ENCODE measurements around the gene FEZ2.

Gene FEZ2

GRCh38 chr2:36545871-36546416 lies 52.0 kb downstream of the FEZ2 start:
- Histone ChIP-seq H4K20me1 (ENCODE audit: insufficient read depth) (no peaks in the 10 kb centered on the region), H3K27ac (no peak overlapping the region), H3K79me2 (ENCODE audit: insufficient read depth, low read depth) (no peaks in the 10 kb centered on the region), H3K36me3 (ENCODE audit: insufficient read depth) (peaks cover 3% of the 10 kb centered on the region; the same call in 1 of the 2 replicates), H3K27me3 (ENCODE audit: insufficient read depth, low read depth) (no peaks in the 10 kb centered on the region), H3K4me2 (no peak overlapping the region), H3K9ac (no peak overlapping the region), H3K4me1 (ENCODE audit: low read depth, poor library complexity, severe bottlenecking) (no peaks in the 10 kb centered on the region), H3K4me3 (IDR thresholded peaks at IDR 0.05; ENCODE audit: insufficient read depth, low read depth, low read length) (no peak overlapping the region), H2AFZ (ENCODE audit: low read depth) (no peak overlapping the region)
- TF ChIP-seq, protein P1, sequence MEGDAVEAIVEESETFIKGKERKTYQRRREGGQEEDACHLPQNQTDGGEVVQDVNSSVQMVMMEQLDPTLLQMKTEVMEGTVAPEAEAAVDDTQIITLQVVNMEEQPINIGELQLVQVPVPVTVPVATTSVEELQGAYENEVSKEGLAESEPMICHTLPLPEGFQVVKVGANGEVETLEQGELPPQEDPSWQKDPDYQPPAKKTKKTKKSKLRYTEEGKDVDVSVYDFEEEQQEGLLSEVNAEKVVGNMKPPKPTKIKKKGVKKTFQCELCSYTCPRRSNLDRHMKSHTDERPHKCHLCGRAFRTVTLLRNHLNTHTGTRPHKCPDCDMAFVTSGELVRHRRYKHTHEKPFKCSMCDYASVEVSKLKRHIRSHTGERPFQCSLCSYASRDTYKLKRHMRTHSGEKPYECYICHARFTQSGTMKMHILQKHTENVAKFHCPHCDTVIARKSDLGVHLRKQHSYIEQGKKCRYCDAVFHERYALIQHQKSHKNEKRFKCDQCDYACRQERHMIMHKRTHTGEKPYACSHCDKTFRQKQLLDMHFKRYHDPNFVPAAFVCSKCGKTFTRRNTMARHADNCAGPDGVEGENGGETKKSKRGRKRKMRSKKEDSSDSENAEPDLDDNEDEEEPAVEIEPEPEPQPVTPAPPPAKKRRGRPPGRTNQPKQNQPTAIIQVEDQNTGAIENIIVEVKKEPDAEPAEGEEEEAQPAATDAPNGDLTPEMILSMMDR (conservative IDR thresholded peaks at IDR 0.05; ENCODE audit: low read depth, low read length), result peak; percentile 42

- no peak overlapping the region for H2AFZ ChIP-seq (ENCODE audit: low read depth)
- no peak overlapping the region for H3K9ac ChIP-seq
- H3K27me3 ChIP-seq (ENCODE audit: insufficient read depth, low read depth), result no peaks in the 10 kb centered on the region
- peaks cover 6% of the 10 kb centered on the region for H3K4me1 ChIP-seq (ENCODE audit: low read depth, poor library complexity, severe bottlenecking)
- H3K4me3 ChIP-seq (IDR thresholded peaks at IDR 0.05; ENCODE audit: insufficient read depth, low read depth, low read length), result no peak overlapping the region
- H3K36me3 ChIP-seq (ENCODE audit: insufficient read depth), result peaks cover 3% of the 10 kb centered on the region; the same call in 1 of the 2 replicates
- TF ChIP-seq, protein P1 (conservative IDR thresholded peaks at IDR 0.05; ENCODE audit: low read depth, low read length), result 0 out of 2 replicates have a peak, but pooled peaks have one; percentile 19
- no peak overlapping the region for H3K27ac ChIP-seq
- H3K4me2 ChIP-seq, result no peak overlapping the region
- H3K79me2 ChIP-seq (ENCODE audit: insufficient read depth, low read depth), result no peaks in the 10 kb centered on the region
- no peaks in the 10 kb centered on the region for H4K20me1 ChIP-seq (ENCODE audit: insufficient read depth)
Measured at GRCh38 chr2:36544638-36545338, 53.2 kb downstream of the FEZ2 start.

GRCh38 chr2:36541891-36542595 lies 55.9 kb downstream of the FEZ2 start:
- Histone ChIP-seq H3K4me1 (ENCODE audit: low read depth, poor library complexity, severe bottlenecking) (peaks cover 16% of the 10 kb centered on the region), H3K27ac (no peak overlapping the region), H2AFZ (ENCODE audit: low read depth) (no peak overlapping the region), H3K4me3 (IDR thresholded peaks at IDR 0.05; ENCODE audit: insufficient read depth, low read depth, low read length) (no peak overlapping the region), H3K36me3 (ENCODE audit: insufficient read depth) (no peaks in the 10 kb centered on the region), H3K79me2 (ENCODE audit: insufficient read depth, low read depth) (no peaks in the 10 kb centered on the region), H4K20me1 (ENCODE audit: insufficient read depth) (no peaks in the 10 kb centered on the region), H3K4me2 (no peak overlapping the region), H3K27me3 (ENCODE audit: insufficient read depth, low read depth) (no peaks in the 10 kb centered on the region), H3K9ac (no peak overlapping the region)
- TF ChIP-seq, protein P1 (conservative IDR thresholded peaks at IDR 0.05; ENCODE audit: low read depth, low read length), result no peak

DNA sequence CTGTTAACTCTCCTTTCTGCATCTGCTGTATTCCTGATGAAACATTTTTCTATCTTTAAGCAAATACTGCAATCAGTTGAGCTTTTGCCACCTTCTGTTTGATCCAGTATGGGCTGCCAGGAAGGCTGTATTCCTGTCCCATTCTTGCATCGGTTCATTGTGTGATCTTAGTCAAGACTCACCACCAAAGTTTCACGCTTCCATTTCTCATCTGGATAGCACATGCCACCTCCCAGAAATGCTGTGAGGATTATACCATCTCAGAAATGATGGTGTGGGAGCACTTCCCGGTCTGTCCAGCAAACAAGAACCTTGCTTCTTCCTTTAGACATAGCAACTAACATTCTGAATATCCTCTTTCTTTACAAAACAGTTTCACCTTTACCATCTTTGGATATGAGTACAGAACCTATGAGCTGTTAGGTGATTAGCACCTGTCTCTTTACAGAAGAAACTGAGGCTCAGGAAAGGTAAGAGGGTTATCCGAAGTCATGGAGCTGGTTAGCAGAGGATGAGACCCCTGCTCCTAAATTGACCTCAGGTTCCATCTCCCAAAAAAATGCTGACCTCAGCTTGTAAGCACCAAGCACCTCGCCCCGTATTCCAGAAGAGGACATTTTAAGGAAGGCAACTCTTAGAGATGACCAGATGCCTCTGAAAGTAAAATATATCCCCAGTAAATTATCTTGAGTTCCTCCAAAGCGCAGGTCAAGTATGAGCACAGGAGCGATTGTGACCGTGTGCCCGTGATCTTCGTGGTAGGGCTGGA lies 56.8 kb downstream of the FEZ2 start:
- Histone ChIP-seq H3K9ac (no peak overlapping the region), H3K36me3 (ENCODE audit: insufficient read depth) (no peaks in the 10 kb centered on the region), H2AFZ (ENCODE audit: low read depth) (no peak overlapping the region), H3K4me1 (ENCODE audit: low read depth, poor library complexity, severe bottlenecking) (peaks cover 16% of the 10 kb centered on the region), H3K4me2 (no peak overlapping the region), H3K4me3 (IDR thresholded peaks at IDR 0.05; ENCODE audit: insufficient read depth, low read depth, low read length) (no peak overlapping the region), H3K27me3 (ENCODE audit: insufficient read depth, low read depth) (no peaks in the 10 kb centered on the region), H3K79me2 (ENCODE audit: insufficient read depth, low read depth) (no peaks in the 10 kb centered on the region), H3K27ac (no peak overlapping the region), H4K20me1 (ENCODE audit: insufficient read depth) (no peaks in the 10 kb centered on the region)
- TF ChIP-seq, protein P1 (conservative IDR thresholded peaks at IDR 0.05; ENCODE audit: low read depth, low read length), result no peak
